HG02798 (cell line): ENCODE results near the gene BAZ1A.

Experiments used
- ATAC-seq: cut with Tn5 transposase; IDR thresholded peaks from one replicate; pipeline ENCODE4 v1.9.1; 2021; ENCODE audit warnings: mild to moderate bottlenecking; ENCODE audit not compliant: unreplicated experiment, poor library complexity

Gene BAZ1A

GRCh38 chr14:34732802-34733201 is 142.4 kb downstream of the BAZ1A start:
- no peak for ATAC-seq

DNA sequence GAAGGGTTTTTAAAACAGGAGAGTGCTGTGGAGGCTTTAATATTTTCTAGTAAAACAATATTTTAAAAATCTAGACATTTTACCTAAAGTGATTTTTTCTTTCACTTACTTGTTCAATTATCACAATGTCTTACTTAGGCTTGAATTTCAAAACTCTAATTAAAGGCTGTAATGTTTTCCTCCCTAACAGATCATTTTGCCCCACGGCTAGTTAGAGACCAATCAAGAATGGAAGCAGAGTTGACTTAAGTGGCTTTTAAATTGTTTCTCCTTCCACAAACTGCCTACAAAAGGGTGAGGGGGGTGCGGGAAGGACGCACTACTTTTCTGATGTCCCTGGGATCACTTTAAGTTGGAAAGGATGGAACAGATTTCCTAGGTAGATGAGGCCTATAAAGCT is 151.3 kb downstream of the BAZ1A start:
- ATAC-seq, result no peak

- ATAC-seq, result no peak
These were observed 152.2 kb downstream of the BAZ1A start for GRCh38 chr14:34722723-34723545.

- no peak for ATAC-seq
These were observed 154.0 kb downstream of the BAZ1A start for GRCh38 chr14:34721129-34721528.

DNA sequence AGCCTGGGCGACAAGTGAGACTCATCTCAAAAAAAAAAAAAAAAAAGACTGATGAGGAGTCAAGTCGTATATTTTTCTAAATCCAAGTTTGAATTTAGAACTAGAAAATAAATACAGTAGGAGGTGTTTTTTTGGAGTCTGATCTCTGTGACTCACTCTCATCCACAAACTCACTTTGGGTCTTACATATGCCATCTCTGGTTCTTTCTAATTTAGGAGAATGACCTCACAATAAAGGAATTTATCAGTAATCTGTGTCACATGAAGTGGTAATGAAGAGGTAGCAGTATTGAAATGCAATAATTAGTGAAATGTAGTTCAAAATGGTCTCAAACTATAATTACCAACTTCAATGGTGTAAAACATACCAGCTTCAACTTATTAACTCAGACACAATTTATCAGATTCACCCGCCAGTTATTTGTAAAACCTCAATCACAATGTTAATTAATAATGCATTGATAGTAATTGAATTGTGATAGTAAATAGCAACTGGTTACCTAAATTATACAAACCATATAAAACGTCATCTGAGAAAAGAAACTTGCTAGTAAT is 156.3 kb downstream of the BAZ1A start:
- no peak for ATAC-seq

- ATAC-seq, result no peak
These were observed 159.9 kb downstream of the BAZ1A start for GRCh38 chr14:34715127-34715863.

GRCh38 chr14:34714320-34715126 is 160.6 kb downstream of the BAZ1A start, which contains the start of gene CFL2:
Gene CFL2, minus strand, starts transcription at chr14:34714593. Its CDS starts 53 bp downstream, at chr14:34714540.
- peak; percentile 93 for ATAC-seq

- peak; percentile 6 for ATAC-seq
These were observed 161.4 kb downstream of the BAZ1A start for GRCh38 chr14:34713681-34714319.

GRCh38 chr14:34713122-34713680 is 162.0 kb downstream of the BAZ1A start:
- ATAC-seq, result no peak

- ATAC-seq, result no peak
These were observed 163.1 kb downstream of the BAZ1A start for GRCh38 chr14:34711796-34712712.

- peak; percentile 39 for ATAC-seq
These were observed 164.0 kb downstream of the BAZ1A start for GRCh38 chr14:34711169-34711568.

GRCh38 chr14:34710744-34711143 is 164.4 kb downstream of the BAZ1A start:
- no peak for ATAC-seq

DNA sequence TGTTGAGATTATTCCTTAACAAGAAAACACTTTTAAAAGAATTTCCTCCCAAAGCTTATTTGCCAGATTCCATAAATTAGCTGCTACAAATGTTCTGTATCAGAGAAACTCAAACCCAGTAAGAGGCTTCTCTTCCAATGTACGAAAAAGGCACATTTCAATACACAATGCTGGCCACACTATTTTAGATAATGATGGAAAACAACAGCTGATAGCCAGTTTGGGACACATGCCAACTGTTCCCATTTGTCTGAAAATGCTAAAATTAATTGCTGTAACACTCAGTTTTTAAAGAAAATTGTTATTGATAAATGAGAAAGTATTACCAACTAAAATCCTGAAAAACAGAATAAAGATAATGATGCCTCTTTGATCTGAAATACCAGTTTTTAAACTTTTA is 165.2 kb downstream of the BAZ1A start:
- ATAC-seq, result no peak

DNA sequence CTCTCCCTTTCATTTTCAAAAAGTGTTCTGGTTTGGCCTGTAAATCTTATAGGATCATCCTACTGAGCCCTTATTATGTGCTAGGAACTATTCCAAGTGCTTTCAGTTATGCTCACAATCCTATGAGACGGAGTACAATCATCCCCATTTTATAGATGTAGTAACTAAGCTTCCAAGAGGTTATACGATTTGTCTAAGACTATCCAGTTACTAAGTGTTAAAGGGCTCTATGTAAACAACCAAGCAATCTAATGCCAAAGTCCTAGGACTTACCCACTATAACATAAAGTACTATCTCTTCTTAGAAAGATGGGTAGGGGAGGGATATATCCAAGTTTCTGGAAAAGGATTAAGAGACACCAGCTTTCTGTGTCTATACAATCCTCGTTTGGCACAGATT is 167.4 kb downstream of the BAZ1A start:
- ATAC-seq, result no peak
